HG02973 (cell line): ENCODE data around the gene ZFTA.

Source experiments
- ATAC-seq: cut with Tn5 transposase; IDR thresholded peaks from one replicate; pipeline ENCODE4 v1.9.1; 2021; ENCODE audit warnings: moderate library complexity; ENCODE audit not compliant: unreplicated experiment

Gene ZFTA

DNA sequence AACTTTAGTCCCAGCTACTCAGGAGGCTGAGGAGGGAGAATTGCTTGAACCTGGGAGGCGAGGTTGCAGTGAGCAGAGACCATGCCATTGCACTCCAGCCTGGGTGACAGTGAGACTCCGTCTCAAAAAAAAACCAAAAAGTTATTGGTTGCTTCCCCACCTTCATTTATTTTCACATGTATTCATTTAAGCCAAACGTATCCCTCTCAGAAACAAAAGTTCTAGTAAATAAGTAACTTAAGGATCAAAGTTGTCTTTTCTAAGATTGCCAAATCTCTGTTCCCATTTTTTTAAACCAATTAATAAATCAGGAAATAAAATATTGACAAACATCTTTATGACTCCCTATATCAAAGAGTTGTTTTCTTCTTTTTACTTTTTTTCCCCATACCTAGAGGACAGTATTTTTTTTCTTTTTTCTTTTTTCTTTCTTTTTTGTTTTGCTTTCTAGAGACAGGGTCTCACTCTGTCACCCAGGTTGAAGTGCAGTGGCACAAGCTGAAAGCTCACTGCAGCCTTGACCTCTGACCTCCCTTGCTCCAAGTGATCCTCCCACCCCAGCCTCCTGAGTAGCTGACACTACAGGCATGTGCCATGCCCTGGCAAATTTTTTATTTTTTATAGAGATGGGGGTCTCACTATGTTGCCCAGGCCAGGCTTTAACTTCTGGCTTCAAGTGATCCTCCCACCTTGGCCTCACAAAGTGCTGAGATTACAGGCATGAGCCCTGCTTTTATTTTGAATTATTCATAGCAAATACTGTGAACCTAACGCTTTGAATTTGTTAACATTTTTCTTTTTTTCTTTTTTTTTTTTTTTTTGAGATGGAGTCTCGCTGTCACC lies 11.4 kb downstream of the ZFTA start:
- no peak for ATAC-seq

DNA sequence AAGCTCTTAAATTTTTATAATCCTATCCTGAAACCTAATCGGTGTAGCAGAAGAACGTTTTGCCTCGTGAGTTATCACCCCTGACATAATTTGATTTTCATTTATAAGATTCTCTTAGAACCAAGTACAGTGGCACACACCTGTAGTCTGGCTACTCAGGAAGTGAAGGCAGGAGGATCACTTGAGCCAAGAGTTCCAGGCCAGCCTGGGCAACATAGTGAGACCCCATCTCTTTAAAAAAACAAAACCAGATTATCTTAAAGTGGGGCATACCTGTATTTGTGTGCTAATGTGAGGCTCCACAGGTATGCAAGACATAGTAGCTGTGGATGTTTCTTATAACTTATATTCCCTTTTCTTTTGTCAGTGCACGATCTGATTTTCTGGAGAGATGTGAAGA lies 19.0 kb downstream of the ZFTA start:
- no peak for ATAC-seq

DNA sequence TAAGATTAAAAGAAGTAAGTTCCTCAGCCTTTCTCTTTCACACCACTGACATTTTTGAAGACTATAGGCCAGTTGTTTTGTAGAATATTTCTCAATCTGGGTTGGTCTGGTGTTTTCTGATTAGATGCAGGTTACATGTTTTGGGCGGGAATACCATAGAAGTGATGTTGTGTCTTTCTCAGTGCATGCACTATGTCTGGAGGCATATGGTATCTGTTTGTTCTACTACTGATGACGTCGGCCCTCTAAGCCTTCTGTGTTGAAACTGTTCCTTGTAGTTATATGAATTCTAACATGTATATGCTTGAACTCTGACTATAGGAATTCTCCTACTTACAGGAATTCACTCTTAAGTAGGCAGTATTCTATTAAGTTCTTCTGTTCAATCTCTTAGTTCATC lies 21.6 kb downstream of the ZFTA start:
- no peak for ATAC-seq

DNA sequence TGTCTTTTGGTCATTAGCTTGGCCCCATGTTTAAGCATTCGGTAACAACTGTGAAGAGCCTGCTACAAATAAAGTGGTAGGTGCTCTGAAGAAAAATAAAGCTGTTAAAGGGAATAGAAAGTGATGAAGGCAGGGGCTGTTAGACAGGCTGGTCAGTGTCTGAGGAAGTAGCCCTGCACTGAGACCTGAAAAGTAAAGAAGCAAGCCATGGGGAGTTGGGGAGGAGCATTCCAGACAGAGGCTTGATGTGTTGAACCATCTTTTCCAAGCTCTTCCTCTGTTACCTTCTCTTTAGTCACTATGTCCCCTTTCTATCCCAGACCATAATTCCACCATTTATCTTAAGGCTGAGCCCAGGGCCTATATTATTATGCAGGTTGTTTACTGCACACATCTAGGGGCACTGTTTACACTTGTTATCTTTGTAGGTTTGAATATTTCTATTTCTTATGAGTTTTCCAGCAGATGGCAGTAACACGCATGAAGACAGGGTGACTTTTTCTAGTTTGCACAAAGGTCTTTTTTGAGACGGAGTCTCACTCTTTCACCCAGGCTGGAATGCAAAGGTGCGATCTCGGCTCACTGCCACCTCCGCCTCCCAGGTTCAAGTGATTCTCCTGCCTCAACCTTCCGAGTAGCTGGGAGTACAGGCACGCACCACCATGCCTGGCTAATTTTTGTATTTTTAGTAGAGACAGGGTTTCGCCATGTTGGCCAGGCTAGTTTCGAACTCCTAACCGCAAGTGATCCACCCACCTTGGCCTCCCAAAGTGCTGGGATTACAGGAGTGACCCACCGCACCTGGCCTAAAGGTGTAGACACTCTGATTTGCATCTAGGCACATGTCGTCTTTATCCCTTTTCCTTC lies 23.0 kb downstream of the ZFTA start:
- no peak for ATAC-seq

DNA sequence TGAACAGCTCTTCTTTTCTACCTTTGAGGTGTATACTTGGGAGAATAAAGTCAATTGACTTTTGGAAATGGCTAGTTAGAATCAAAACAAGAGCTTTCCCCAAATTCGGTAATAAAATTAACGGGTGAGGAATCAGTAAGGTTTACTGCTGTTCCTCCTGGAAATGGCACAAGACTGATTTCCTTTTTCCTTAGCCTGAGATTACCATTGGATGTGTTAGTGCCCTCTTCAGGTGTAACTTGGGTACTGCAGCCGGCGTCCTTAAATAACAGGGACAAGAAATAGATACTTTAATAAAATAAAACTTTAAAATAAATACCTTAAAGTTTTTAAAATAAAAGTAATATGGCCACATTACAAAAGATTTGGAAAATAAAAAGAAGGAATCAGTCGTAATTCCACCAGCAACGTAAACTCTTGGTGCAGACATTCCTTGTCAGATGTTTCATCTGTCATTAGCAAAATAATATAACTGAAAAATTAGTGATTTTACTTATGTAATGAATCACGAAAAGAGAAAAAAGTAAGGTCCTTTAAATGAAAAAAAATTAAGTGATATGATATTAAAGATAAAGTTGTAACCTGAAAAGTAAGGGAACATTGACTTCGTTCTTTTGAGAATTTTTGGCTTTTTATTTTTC lies 29.7 kb downstream of the ZFTA start:
- no peak for ATAC-seq

DNA sequence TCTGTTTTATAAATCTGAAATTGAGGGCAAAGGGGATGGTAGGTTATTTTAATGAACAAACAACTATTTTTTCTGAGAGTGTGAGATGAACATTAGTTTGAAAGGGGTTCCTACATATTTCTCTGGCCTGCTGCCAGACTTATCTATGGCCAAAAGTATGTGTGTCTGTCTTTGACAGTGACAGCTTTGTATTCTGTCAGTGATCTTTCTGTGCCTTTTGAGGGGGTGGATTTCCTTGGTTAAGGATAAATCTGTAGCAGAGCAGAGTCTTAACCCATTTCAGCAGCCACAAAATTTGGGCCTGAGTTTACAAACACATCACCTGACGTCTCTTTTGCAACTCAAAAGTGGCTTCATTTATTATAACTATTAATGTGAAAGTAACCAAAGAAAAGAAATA lies 30.9 kb downstream of the ZFTA start:
- no peak for ATAC-seq

DNA sequence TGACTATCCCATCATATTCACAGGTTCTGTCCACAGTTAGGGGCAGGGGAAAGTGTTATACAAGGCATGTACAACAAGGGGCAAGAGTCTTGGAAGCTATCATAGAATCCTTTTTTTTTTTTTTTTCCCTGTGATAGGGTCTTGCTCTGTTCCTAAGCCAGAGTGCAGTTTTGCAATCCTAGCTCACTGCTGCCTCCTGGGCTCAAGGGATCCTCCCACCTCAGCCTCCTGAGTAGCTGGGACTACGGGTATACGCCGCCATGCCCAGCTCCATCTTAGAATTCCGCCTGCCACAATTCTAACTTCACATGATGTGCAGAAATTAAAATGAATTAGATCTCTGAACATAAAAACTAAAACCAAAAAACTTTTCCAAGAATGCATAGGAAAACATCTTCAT lies 31.7 kb downstream of the ZFTA start:
- ATAC-seq, result no peak

DNA sequence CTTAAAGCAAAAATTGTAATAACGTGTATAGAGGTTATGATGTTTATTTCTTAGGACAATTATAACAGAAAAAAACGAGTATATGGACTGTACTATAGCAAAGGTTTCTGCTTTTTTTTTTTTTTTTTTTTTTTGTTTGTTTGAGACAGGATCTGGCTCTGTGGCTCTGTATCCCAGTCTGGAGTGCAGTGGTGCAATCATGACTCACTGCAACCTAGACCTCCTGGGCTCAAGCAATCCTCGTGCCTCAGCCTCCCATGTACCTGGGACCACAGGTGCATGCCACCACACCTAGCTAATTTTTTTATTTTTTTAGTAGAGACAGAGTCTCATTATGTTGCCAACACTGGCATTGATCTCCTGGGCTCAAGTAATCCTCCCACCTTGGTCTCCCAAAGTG lies 39.2 kb downstream of the ZFTA start:
- no peak for ATAC-seq

DNA sequence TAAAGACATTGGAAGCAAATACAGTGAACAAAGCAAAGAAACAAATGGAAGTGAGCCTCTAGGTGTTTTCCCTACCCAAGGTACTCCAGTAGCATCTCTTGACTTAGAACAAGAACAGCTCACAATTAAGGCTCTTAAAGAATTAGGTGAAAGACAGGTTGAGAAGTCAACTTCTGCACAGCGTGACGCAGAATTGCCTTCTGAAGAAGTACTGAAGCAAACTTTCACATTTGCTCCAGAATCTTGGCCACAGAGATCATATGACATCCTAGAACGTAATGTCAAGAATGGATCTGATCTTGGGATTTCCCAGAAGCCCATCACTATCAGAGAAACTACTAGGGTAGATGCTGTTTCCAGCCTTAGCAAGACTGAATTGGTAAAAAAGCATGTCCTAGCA lies 48.0 kb downstream of the ZFTA start:
- ATAC-seq, result no peak

DNA sequence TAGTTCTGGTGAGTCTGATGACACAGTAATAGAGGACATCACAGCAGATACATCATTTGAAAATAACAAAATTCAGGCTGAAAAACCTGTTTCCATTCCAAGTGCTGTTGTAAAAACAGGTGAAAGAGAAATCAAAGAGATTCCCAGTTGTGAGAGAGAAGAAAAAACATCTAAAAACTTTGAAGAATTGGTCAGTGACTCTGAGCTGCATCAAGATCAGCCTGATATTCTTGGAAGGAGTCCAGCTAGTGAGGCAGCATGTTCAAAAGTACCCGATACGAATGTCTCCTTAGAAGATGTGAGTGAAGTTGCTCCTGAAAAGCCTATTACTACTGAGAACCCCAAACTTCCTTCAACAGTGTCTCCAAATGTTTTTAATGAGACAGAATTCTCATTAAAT lies 48.6 kb downstream of the ZFTA start:
- no peak for ATAC-seq

DNA sequence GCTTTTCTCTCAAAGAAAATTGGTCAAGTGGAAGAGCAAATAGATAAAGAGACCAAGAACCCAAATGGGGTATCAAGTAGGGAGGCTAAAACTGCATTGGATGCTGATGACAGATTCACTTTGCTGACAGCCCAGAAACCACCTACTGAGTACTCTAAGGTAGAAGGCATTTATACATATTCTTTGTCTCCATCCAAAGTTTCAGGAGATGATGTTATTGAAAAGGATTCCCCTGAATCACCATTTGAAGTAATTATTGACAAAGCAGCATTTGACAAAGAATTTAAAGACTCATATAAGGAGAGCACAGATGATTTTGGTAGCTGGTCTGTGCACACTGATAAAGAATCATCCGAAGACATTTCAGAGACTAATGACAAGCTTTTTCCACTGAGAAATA lies 49.6 kb downstream of the ZFTA start:
- no peak for ATAC-seq
